Measurements from ENCODE around the gene CCDC30.

DNA sequence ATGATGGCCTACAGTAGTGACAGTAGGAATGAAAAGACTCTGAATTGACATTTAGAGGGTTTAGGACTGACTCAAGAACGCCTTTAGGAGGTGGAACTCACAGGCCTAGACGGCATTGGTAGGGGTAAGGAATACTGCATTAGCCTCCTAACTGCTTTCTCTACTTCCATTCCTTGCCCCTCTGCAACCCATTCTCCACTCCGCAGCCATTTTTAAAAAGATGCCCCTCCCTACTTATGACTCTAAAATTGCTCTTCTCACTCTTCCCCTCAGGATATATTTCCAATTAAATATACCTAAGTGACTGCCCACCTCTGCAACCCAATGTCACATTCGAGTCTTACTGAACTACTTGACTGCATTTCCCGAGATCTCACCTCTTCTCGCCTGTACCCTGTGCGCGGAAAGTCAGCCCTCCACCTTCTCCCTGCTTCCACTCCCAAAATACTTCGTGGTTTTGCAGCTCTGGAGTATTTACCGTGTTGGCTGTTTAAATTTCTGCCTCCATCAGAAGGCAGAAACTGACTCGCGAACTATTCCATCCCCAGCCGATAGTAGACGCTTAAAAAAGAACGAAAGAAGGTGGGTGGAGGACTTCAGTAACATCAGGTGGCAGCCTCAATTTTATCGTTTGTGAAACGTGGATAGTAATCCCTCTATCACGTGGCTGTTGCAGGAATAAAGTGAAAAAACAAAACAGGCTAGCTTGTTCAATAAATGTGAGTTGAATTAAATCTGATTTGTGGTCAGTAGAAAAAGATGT lies 218.0 kb downstream of the CCDC30 start:
- TF ChIP-seq GATA3 (IDR thresholded peaks at IDR 0.05; ENCODE audit: low read depth, low read length), result no peak
- TF ChIP-seq GATA2 (IDR thresholded peaks at IDR 0.05; ENCODE audit: low read depth, low read length), result no peak

All from SH-SY5Y (cell line).